Iris pigment epithelial cell (primary cell): ENCODE results near the gene EFCAB5.
"Not testable (repeated sequence)": the region's sequence is repeated elsewhere in the genome, so short reads cannot be mapped to it uniquely, and the experiment has no call there.

Source experiments
- DNase-seq: peaks from one replicate; pipeline ENCODE4 v3.0.0-alpha.2; 2011; ENCODE audit warnings: low read depth

The EFCAB5 gene

DNA sequence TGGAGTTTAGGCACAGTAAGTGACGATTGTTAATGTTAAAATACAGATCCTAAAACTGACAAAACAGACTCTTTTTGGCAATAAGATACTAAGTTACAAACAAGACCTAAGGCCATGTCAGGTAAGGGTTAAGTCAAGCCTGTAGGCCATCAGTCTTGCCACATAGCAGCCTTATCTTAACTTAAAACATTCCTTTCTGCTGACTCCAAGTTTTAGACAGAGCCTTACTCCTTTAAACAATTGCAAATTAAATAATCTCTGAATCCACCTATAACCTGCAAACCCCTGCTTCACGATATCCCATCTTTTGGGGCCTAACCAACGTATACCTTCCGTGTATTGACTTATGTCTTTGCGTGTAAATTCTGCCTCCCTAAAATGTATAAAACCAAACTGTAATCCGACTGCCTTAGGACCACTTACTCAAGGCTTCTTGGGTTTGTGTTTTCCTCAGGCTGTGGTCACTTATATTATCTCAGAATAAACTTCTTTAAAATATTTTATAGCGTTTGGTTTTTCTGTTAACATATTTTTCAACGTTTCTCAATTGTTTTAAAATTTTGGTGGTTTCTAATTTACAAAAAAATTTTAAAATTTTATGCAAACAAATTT lies 64.4 kb downstream of the EFCAB5 start:
- DNase-seq = peak; percentile 62

GRCh38 chr17:30011934-30012333 lies 70.5 kb downstream of the EFCAB5 start:
- DNase-seq = not testable (repeated sequence)

- DNase-seq = peak; percentile 54
Observed at GRCh38 chr17:30021708-30022317, 80.4 kb downstream of the EFCAB5 start.

GRCh38 chr17:30025325-30025724 lies 83.9 kb downstream of the EFCAB5 start:
- DNase-seq = not testable (repeated sequence)

DNA sequence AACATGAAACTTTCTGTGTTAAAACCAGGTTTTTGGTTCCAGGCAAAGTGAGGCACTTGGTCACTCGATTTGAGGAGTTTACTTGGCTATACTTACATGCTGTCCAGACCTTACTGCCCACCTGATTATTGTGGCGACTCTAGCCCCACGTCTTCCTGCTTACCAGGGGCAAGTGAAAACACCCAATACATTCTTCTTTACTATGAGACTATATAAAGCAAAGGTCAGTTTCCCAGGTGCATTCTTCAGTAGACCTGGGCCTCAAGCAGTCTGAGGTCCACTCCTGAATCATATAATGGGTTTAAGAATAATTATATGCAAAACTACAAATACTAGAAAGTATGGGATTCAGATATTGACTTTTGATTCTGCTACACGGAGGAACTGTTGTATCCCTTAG lies 86.2 kb downstream of the EFCAB5 start:
- DNase-seq = no peak

GRCh38 chr17:30031214-30031869 lies 89.9 kb downstream of the EFCAB5 start:
- peak; percentile 1 for DNase-seq

DNA sequence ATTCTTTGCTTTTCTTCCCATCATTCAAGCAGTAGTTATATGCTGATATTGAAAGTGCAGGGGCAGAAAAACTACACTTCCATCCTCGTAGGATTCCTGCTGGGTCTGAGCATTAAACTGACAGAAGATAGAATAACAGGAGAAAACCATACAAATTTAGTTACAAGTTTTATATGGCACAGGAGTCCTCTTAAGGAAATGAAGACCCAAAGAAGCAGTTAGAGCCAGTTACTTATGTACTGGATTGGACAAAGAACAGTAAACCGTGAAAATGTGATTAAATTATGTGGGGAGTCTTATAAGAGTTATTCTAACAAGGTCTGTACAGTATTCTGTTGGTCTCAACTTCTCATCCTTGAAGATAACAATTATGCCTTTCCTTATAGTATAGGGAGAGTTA lies 93.9 kb downstream of the EFCAB5 start:
- no peak for DNase-seq

- DNase-seq = peak; percentile 79
Observed at GRCh38 chr17:30040719-30041518, 99.5 kb downstream of the EFCAB5 start.

- no peak for DNase-seq
Observed at GRCh38 chr17:30041551-30041950, 100.1 kb downstream of the EFCAB5 start.

DNA sequence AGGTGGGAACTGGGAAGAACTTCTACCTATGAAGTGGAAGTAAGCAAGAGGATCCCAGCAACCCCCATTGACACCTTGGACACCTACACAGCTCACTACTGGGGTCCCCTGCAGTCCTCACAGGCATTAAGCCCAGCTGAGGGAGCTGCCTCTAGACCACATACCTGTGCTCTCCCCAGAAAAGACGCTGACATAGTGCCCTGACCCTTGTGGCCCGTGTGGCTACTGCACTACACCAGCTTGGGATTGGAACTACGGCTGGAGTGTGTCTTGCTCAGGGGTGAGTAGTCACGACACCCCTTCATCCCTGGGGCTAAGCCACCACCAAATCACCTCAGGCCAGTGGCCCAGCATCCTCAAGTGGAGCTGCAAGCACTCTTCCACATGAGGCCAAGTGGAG lies 120.9 kb downstream of the EFCAB5 start:
- no peak for DNase-seq

GRCh38 chr17:30064738-30065137 lies 123.3 kb downstream of the EFCAB5 start:
- no peak for DNase-seq

GRCh38 chr17:30068465-30068864 lies 127.0 kb downstream of the EFCAB5 start:
- no peak for DNase-seq

- no peak for DNase-seq
Observed at GRCh38 chr17:30074254-30074653, 132.8 kb downstream of the EFCAB5 start.

DNA sequence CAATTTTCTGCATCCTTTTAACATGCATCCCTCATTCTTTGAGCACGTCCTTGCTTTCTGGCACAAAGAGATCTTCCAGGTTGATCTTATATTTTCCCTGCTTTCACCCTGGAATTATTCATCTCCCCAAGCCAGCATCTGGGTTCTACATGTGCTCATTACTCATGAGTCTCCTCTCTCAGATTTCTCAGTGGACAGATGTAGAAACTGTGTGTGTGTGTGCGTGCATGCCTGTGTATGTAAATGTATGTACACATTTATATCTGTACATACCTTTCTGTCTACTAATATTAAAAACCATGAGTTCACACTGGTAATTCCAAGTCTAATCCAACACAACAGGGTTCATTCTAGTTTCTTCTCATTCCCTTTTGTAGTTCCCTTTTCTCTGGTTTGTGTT lies 133.3 kb downstream of the EFCAB5 start:
- peak; percentile 3 for DNase-seq

DNA sequence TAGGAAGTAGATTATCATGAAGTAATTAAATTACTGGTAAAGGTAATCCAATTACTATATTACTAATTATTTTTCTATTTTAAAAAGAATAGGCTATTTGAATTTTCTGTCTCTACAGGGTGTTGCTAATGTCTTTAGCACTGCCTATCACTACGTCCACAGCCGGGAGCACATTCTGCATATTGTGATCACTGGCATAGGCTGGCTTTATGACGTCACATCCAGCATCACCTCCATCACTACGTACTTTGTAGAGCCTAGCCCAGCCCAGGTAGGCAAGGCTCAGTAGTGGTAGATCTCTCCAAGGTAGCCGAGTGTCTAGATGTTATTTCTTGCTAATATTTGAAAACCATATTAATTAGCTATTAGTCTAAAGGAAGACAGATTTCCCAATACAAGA lies 141.3 kb downstream of the EFCAB5 start:
- DNase-seq = no peak

DNA sequence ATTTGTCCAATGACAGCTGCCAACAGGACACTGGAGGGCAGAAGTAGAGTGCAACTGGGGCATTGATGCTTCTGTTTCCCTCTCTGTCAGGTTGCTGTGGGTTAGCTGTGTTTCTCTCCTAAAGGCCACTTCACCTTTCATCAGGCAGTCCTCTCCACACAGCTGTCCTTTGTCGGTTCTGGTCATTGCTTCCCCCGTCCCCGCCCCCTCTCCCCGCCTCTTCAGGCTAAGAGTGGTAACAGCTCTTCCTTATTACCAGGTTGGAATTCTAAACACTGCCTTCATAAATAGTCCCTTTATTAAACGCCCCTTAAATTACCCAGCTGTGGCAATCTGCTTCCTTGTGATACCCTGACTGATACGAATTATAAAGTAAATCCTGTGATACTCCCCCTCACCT lies 143.4 kb downstream of the EFCAB5 start:
- no peak for DNase-seq

GRCh38 chr17:30086896-30087295 lies 145.5 kb downstream of the EFCAB5 start:
- no peak for DNase-seq

GRCh38 chr17:30087431-30087830 lies 146.0 kb downstream of the EFCAB5 start:
- not testable (repeated sequence) for DNase-seq

DNA sequence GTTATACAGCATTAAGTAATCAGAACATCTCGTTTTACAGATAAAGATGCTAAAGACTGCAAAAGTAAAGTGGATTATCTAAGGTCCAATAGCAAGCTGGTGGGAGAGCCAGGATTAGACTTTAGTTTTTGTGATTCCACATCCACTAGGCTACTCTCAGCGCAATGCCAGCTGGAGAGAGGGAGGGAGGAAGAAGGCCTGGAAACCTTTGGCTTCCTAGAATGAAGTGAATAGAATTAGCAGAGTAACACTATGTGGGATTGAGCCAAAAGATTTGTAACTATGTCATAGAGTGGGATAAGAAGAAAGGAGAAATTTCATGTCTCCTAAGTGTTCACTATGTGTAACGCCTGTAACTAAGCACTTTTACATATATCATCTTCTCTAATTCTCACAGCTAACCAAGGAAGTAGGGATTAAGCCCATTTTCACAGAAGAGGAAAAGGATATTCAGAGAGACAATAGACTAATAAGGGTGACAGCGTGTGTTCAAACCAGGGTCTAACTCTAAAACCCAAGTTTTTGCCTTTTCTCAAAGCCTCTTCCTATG lies 149.8 kb downstream of the EFCAB5 start:
- no peak for DNase-seq

- peak; percentile 39 for DNase-seq
Observed at GRCh38 chr17:30091771-30092170, 150.3 kb downstream of the EFCAB5 start.

DNA sequence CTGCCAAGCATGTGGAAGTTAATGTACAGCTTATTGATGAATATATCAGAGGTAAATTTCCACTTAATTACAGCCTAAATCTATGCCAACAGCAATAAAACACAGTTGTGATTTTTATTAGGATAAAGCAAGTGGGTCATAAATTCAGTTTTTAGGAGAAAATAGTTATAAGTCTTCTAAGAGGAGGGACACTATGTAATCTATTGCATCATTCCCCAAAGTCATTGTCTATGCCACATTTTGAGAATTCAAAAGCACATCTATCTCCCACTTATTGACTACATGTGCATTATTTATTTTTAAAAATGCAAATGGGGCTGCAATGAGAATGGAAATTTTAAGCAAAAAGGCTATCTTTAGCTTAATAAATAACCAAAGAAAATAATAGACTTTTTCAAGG lies 151.5 kb downstream of the EFCAB5 start:
- DNase-seq = no peak

- peak; percentile 37 for DNase-seq
Observed at GRCh38 chr17:30093463-30094147, 152.2 kb downstream of the EFCAB5 start.
